Upper lobe of left lung (tissue), 6 donors: ENCODE data around the gene HRH1. TPM values are rescaled to one million over a fixed set of nuclear protein-coding genes. Genes with fewer than 3 reads are reported as not detected.
A peak's percentile ranks its signal among the peaks of the same experiment; 100 is the strongest.

Source experiments
- ATAC-seq, 2 donors: fragments of 200-7000 bp; cut with Tn5 transposase; one replicate each; pipeline ENCODE4 v1.9.1; 2022; ENCODE audit warnings: mild to moderate bottlenecking in 2 of 2, moderate library complexity in 2 of 2; ENCODE audit not compliant: low FRiP score in 2 of 2
- DNase-seq, 2 donors: peaks; one replicate each; pipeline ENCODE4 v3.0.0-alpha.2; 2019 to 2020
- H3K27ac ChIP-seq, 4 donors: fragments of 200-600 bp; sonication (generic); one replicate each; pipeline ENCODE4 v1.5.1; 2016 to 2019
- H3K27me3 ChIP-seq, 4 donors: fragments of 200-600 bp; sonication (generic); one replicate each; pipeline ENCODE4 v1.5.1; 2017 to 2019
- H3K36me3 ChIP-seq, 4 donors: fragments of 200-600 bp; sonication (generic); one replicate each; pipeline ENCODE4 v1.5.1; 2016 to 2019
- H3K4me1 ChIP-seq, 4 donors: fragments of 200-600 bp; sonication (generic); one replicate each; pipeline ENCODE4 v1.5.1; 2018 to 2019
- H3K4me3 ChIP-seq, 4 donors: fragments of 200-600 bp; sonication (generic); one replicate each; pipeline ENCODE4 v1.5.1; 2017 to 2019; ENCODE audit warnings: mild to moderate bottlenecking in 2 of 4, moderate library complexity in 1 of 4
- H3K9me3 ChIP-seq, 4 donors: fragments of 200-600 bp; sonication (generic); one replicate each; pipeline ENCODE4 v1.5.1; 2018 to 2019
- EP300 ChIP-seq, 4 donors: sonication (generic); formaldehyde crosslinking; IDR thresholded peaks; one replicate each; pipeline ENCODE4 v1.5.1; 2017; ENCODE audit warnings: antibody characterized with exemption in 4 of 4, control low read depth in 2 of 4
- POLR2A ChIP-seq, 4 donors: fragments of 450-650 bp; IDR thresholded peaks; one replicate each; pipeline ENCODE4 v1.5.1; 2016 to 2017; ENCODE audit warnings: antibody characterized with exemption in 4 of 4, mild to moderate bottlenecking in 2 of 4
- POLR2AphosphoS5 ChIP-seq, 2 donors: sonication (generic); formaldehyde crosslinking; IDR thresholded peaks; one replicate each; pipeline ENCODE4 v1.5.1; 2017; ENCODE audit warnings: antibody characterized with exemption in 2 of 2
- WGBS, 2 donors: methylation state at CpG; one replicate each; pipeline ENCODE4 v1.1.5; 2017 to 2018; 5-methylcytosine and 5-hydroxymethylcytosine counted together
- total RNA-seq, 6 donors: library from RNA; depleted of rRNA in 4 of 6; stranded (reverse); fragments of >200 nt in 4 of 6; gene quantifications; one replicate each; pipeline versions ENCODE4 v1.1.0 to v1.2.1, GENCODE V29; 2016 to 2021
- TF ChIP-seq, protein P1 (sequence below), 6 experiments: fragments of 450-650 bp in 4 of 6; fragments of 200-600 bp in 2 of 6; sonication (generic) in 2 of 6; IDR thresholded peaks; one replicate each; pipeline ENCODE4 v1.5.1; 2016 to 2019; ENCODE audit warnings: antibody characterized with exemption in 6 of 6
- donor health status: DM: no; HTN: no; CAD: no; lungs with moderate emphysema.
- donor health status: DM: no; HTN: yes; CAD: no; lungs with severe emphysema.

HRH1 gene
- total RNA-seq, 6 donors from 2014 or later, result 2.9 to 13.4 (median 3.7) TPM

DNA sequence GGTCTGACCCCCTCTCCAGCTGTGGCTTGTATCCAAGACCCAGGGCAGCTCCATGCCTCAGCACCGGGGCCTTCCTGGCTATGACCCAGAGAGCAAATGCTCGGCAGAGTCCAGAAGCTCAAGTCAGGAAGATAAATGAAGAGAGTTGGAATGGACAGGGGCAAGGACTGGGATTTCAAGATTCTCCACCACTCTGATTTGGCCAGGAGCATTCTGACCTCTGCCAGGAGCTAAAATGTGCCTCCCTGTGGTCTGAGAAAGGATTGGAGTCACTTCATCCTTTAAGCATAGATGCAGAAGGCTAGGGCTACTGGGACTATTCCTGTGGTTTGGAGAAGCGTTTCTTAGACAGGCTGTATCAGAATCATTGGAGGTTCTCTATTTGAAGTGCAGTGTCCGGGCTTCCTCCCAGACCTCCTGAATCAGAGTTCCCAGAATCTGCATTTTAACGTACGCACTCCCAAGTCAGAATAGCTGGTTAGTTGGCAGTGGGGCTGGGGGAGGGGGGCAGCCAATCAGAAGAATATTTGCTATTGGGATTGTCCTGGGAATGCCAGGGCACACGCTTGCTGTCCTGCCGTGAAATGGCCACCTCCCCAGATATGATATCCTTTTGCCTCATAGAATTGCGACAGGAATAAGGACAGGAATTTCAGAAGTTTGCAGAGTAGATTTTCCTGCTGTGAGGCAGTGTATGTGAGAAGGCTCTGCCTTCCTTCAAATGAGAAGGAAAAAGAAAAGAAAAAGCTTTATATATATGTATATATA, 57.4 kb downstream of the HRH1 start:
- H3K4me3 ChIP-seq, result no peak overlapping the region
- H3K27me3 ChIP-seq, result no peaks in the 10 kb centered on the region
- TF ChIP-seq EP300 (IDR thresholded peaks at IDR 0.05) (no peak), POLR2A (IDR thresholded peaks at IDR 0.05) (no peak)
- TF ChIP-seq, protein P1, sequence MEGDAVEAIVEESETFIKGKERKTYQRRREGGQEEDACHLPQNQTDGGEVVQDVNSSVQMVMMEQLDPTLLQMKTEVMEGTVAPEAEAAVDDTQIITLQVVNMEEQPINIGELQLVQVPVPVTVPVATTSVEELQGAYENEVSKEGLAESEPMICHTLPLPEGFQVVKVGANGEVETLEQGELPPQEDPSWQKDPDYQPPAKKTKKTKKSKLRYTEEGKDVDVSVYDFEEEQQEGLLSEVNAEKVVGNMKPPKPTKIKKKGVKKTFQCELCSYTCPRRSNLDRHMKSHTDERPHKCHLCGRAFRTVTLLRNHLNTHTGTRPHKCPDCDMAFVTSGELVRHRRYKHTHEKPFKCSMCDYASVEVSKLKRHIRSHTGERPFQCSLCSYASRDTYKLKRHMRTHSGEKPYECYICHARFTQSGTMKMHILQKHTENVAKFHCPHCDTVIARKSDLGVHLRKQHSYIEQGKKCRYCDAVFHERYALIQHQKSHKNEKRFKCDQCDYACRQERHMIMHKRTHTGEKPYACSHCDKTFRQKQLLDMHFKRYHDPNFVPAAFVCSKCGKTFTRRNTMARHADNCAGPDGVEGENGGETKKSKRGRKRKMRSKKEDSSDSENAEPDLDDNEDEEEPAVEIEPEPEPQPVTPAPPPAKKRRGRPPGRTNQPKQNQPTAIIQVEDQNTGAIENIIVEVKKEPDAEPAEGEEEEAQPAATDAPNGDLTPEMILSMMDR (IDR thresholded peaks at IDR 0.05), result no peak
- no peaks in the 10 kb centered on the region for H3K9me3 ChIP-seq
- 74 to 77% methylated on average over 9 of the region's 9 CpGs for WGBS, 2 donors
- DNase-seq (no peak), ATAC-seq (peak in 1 of 2 donors; percentile 76)
- H3K36me3 ChIP-seq, result no peaks in the 10 kb centered on the region
- H3K27ac ChIP-seq, result no peak overlapping the region
- peaks cover 4 to 24% (median 20%) of the 10 kb centered on the region in 4 donors for H3K4me1 ChIP-seq

DNA sequence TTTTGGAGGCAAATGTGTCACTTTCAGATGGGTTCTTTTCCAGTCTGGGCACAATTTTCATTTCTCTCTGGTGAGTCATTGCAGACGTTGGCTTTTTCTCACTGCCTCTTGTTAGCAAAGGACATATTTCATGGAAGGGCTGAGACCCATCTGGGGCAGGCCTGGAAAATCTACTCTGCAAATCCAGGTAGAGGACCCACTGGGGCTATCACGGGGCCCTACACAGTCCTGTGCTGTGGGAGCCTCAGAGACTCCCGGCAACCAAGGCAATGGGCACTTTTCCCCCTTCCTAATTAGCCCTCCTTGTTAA, 58.0 kb downstream of the HRH1 start:
- TF ChIP-seq EP300 (IDR thresholded peaks at IDR 0.05) (no peak), POLR2AphosphoS5 (IDR thresholded peaks at IDR 0.05) (no peak), POLR2A (IDR thresholded peaks at IDR 0.05) (no peak)
- TF ChIP-seq, protein P1 (IDR thresholded peaks at IDR 0.05), result no peak
- WGBS, 2 donors, result 73 to 79% methylated on average over 3 of the region's 3 CpGs
- Histone ChIP-seq H3K27ac (no peak overlapping the region), H3K36me3 (no peaks in the 10 kb centered on the region), H3K4me1 (peaks cover 4 to 21% (median 15%) of the 10 kb centered on the region in 4 donors), H3K27me3 (no peaks in the 10 kb centered on the region), H3K4me3 (no peak overlapping the region), H3K9me3 (no peaks in the 10 kb centered on the region)
- DNase-seq (no peak), ATAC-seq (peak in 1 of 2 donors; percentile 18)

DNA sequence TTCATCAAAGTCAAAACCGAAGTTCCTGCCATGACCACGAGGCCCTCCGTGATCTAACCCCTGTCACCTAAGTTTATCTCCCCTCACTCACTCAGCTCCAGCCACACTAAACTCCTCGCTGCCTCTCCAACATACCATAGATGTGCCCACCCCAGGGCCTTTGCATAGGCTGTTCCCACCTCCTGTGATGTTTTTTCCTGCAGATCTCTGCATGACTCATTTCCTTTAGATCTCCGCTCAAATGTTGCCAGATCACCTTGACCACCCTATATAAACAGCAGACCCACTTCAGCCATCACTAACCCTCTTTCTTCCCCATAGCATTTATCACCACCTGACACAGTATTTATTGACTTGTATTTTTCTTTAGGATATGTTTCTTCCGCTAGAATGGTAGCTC, 58.5 kb downstream of the HRH1 start:
- TF ChIP-seq EP300 (IDR thresholded peaks at IDR 0.05) (no peak), POLR2A (IDR thresholded peaks at IDR 0.05) (no peak), POLR2AphosphoS5 (IDR thresholded peaks at IDR 0.05) (no peak)
- TF ChIP-seq, protein P1 (IDR thresholded peaks at IDR 0.05), result no peak
- H3K4me3 ChIP-seq, result no peak overlapping the region
- H3K27me3 ChIP-seq, result no peaks in the 10 kb centered on the region
- H3K9me3 ChIP-seq, result no peaks in the 10 kb centered on the region
- ATAC-seq (no peak), DNase-seq (no peak)
- no peak overlapping the region for H3K27ac ChIP-seq
- H3K36me3 ChIP-seq, result no peaks in the 10 kb centered on the region
- H3K4me1 ChIP-seq, result peaks cover 4 to 22% (median 12%) of the 10 kb centered on the region in 4 donors
- 88 to 96% methylated on average over 6 of the region's 6 CpGs for WGBS, 2 donors

DNA sequence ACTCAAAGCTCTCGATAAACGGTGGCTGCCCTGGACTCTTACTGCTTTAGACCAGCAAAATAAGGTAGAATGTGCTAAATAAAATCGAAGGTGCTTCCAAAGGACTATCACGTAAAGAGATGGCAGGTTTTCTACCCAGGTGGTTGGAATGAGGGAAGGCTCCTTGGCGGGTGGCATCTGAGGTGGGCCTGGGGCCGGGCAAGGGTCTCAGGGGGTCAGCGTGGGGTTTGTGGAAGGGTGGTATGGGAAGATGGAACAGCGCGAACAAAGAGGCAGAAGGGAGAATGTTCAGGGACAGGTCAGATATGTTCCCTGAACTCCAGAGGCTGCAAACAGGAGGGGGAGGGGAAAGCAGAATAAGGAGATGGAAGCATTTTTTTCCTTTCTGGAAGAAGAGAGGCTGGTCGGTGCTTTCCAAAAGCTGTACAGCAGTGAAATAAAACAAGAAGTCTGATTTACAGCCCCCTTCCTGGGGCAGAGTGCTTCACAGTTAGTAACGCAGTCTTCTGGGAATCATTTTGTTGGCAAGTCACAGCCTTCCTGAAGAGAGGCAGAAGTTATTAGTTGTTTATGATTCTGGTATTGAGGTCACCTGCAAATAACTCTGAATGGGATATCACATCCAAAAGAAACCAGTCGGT, 59.6 kb downstream of the HRH1 start:
- no peak for ATAC-seq
- H3K27ac ChIP-seq, result no peak overlapping the region
- H3K27me3 ChIP-seq, result no peaks in the 10 kb centered on the region
- TF ChIP-seq EP300 (IDR thresholded peaks at IDR 0.05) (no peak), POLR2A (IDR thresholded peaks at IDR 0.05) (no peak), POLR2AphosphoS5 (IDR thresholded peaks at IDR 0.05) (no peak)
- TF ChIP-seq, protein P1 (IDR thresholded peaks at IDR 0.05), result no peak
- no peak for DNase-seq
- H3K9me3 ChIP-seq, result no peaks in the 10 kb centered on the region
- peaks cover 0 to 17% (median 9%) of the 10 kb centered on the region in 4 donors for H3K4me1 ChIP-seq
- H3K4me3 ChIP-seq, result no peak overlapping the region
- WGBS, 2 donors, result 83 to 86% methylated on average over 12 of the region's 12 CpGs
- H3K36me3 ChIP-seq, result no peaks in the 10 kb centered on the region
